DMS 273 (cell line): ENCODE measurements around the gene AP2M1.
"Not testable (repeated sequence)": the region's sequence is repeated elsewhere in the genome, so short reads cannot be mapped to it uniquely, and the experiment has no call there.

ENCODE experiments used
- DNase-seq: peaks from one replicate; lab custom pipeline; 2025; ENCODE audit not compliant: unreplicated experiment; lab: John Stamatoyannopoulos, UW

Gene AP2M1

GRCh38 chr3:184156522-184156955, 18.1 kb upstream of the AP2M1 start:
- peak; percentile 75 for DNase-seq

- DNase-seq: no peak
These were observed 17.4 kb upstream of the AP2M1 start for GRCh38 chr3:184157206-184157605.

GRCh38 chr3:184158404-184158803, 16.3 kb upstream of the AP2M1 start:
- DNase-seq: no peak

GRCh38 chr3:184160456-184160855, 14.2 kb upstream of the AP2M1 start:
- DNase-seq: no peak

GRCh38 chr3:184162571-184163070, 12.0 kb upstream of the AP2M1 start:
- DNase-seq: not testable (repeated sequence)

GRCh38 chr3:184164648-184165330, 9.9 kb upstream of the AP2M1 start:
- DNase-seq: no peak

- no peak for DNase-seq
These were observed 9.1 kb upstream of the AP2M1 start for GRCh38 chr3:184165543-184165942.

- no peak for DNase-seq
These were observed 8.0 kb upstream of the AP2M1 start for GRCh38 chr3:184166671-184167070.

- DNase-seq: no peak
These were observed 6.9 kb upstream of the AP2M1 start for GRCh38 chr3:184167786-184168185.

- DNase-seq: no peak
These were observed 6.1 kb upstream of the AP2M1 start for GRCh38 chr3:184168363-184169120.

- DNase-seq: no peak
These were observed 4.5 kb upstream of the AP2M1 start for GRCh38 chr3:184169896-184170875.

GRCh38 chr3:184171562-184171961, 3.1 kb upstream of the AP2M1 start:
- no peak for DNase-seq

- no peak for DNase-seq
These were observed 1.8 kb upstream of the AP2M1 start for GRCh38 chr3:184172681-184173373.

- DNase-seq: no peak
These were observed 1.3 kb upstream of the AP2M1 start for GRCh38 chr3:184173374-184173722.

GRCh38 chr3:184174284-184174645, 390 bp upstream of the AP2M1 start:
- DNase-seq: no peak

- no peak for DNase-seq
These were observed 851 bp downstream of the AP2M1 start for GRCh38 chr3:184175506-184175905.

GRCh38 chr3:184175981-184176376, 1.3 kb downstream of the AP2M1 start:
- DNase-seq: no peak

- peak; percentile 80 for DNase-seq
These were observed 2.0 kb downstream of the AP2M1 start for GRCh38 chr3:184176377-184177330.

GRCh38 chr3:184177331-184177731, 2.7 kb downstream of the AP2M1 start:
- DNase-seq: no peak
